AG20443 (cell line): ENCODE results near the gene BNIP3.
"Not testable (repeated sequence)": the region's sequence is repeated elsewhere in the genome, so short reads cannot be mapped to it uniquely, and the experiment has no call there.

Experiments used
- DNase-seq: peaks from one replicate; pipeline ENCODE4 v3.0.0; 2012; ENCODE audit warnings: low spot score, mixed read lengths

BNIP3 gene

GRCh38 chr10:131929122-131929845 is 52.4 kb downstream of the BNIP3 start:
- no peak for DNase-seq

GRCh38 chr10:131928248-131929095 is 53.3 kb downstream of the BNIP3 start:
- DNase-seq, result no peak

GRCh38 chr10:131926743-131927595 is 54.8 kb downstream of the BNIP3 start:
- DNase-seq, result no peak

- no peak for DNase-seq
These were observed 55.5 kb downstream of the BNIP3 start for GRCh38 chr10:131926253-131926652.

- DNase-seq, result no peak
These were observed 56.0 kb downstream of the BNIP3 start for GRCh38 chr10:131925716-131926115.

GRCh38 chr10:131925011-131925649 is 56.6 kb downstream of the BNIP3 start:
- no peak for DNase-seq

- DNase-seq, result no peak
These were observed 58.5 kb downstream of the BNIP3 start for GRCh38 chr10:131923038-131923756.

GRCh38 chr10:131921184-131921583 is 60.5 kb downstream of the BNIP3 start:
- no peak for DNase-seq

GRCh38 chr10:131920693-131921092 is 61.0 kb downstream of the BNIP3 start:
- DNase-seq, result no peak

- DNase-seq, result no peak
These were observed 61.6 kb downstream of the BNIP3 start for GRCh38 chr10:131920151-131920550.

- not testable (repeated sequence) for DNase-seq
These were observed 62.3 kb downstream of the BNIP3 start for GRCh38 chr10:131919461-131919860.
